HepG2 (cell line): Measurements from ENCODE around the gene PLA2G4F. TPM values are rescaled to one million over a fixed set of nuclear protein-coding genes. Genes with fewer than 3 reads are reported as not detected.

Experiments
- ATAC-seq: fragments of 200-7000 bp; cut with Tn5 transposase; 3 replicates; pipeline ENCODE4 v1.9.1; 2020; ENCODE audit warnings: mild to moderate bottlenecking, moderate library complexity
- BruUV-seq: library from RNA; stranded (reverse); fragments of 400-500 nt; replicated peaks from 2 replicates; lab custom pipeline; 2021; lab: Mats Ljungman, UMichigan
- CTCF ChIA-PET: fragments of 300-600 bp; formaldehyde crosslinking; extraction: SDS; loops from one replicate; lab custom pipeline; 2021; ENCODE audit warnings: low total read pairs, inconsistent platforms, low intra/inter-chr PET ratio; lab: Yijun Ruan, JAX
- POLR2A ChIA-PET: fragments of 350-600 bp; sonication (Branson Sonifier 250); formaldehyde crosslinking; loops from one replicate; lab custom pipeline; 2020; ENCODE audit warnings: antibody characterized with exemption, inconsistent platforms; lab: Yijun Ruan, JAX
- DNase-seq: peaks from one replicate; pipeline ENCODE4 v3.0.0-alpha.2; 2015; ENCODE audit warnings: low spot score
- FAIRE-seq: peaks from 3 replicates; lab custom pipeline; 2011; peaks lifted over from hg19 to GRCh38; lab: Jason Lieb, UNC
- H2AFZ ChIP-seq: one replicate; pipeline ENCODE4 v1.6.1; 2011; ENCODE audit warnings: low read length, inconsistent platforms
- H3K27ac ChIP-seq: fragments of 300-600 bp; 3 replicates; pipeline ENCODE4 v1.8.0; 2011; ENCODE audit warnings: mixed run types, mild to moderate bottlenecking, mixed read lengths, low read length, inconsistent platforms; ENCODE audit not compliant: insufficient read depth; ENCODE audit errors: extremely low read length
- H3K27me3 ChIP-seq, 2 experiments: fragments of 200-600 bp in 1 of 2; 2 replicates in 1 of 2; 3 replicates in 1 of 2; pipeline versions ENCODE4 v1.6.0 to v1.8.0; 2011; ENCODE audit warnings: low read length in 2 of 2, mild to moderate bottlenecking in 2 of 2, moderate library complexity in 2 of 2, inconsistent platforms in 1 of 2; ENCODE audit not compliant: insufficient read depth in 2 of 2, control insufficient read depth in 1 of 2
- H3K36me3 ChIP-seq, 2 experiments: fragments of 200-600 bp in 1 of 2; replicated peaks in 1 of 2; 2 replicates in 1 of 2; 3 replicates in 1 of 2; pipeline versions ENCODE4 v1.5.1 to v1.8.0; 2011; ENCODE audit warnings: low read length in 2 of 2, inconsistent platforms in 1 of 2; ENCODE audit not compliant: insufficient read depth in 2 of 2, control insufficient read depth in 1 of 2
- H3K4me1 ChIP-seq: 2 replicates; pipeline ENCODE4 v1.5.1; 2012; ENCODE audit warnings: low read length, inconsistent platforms; ENCODE audit not compliant: insufficient read depth
- H3K4me2 ChIP-seq: 2 replicates; pipeline ENCODE4 v1.6.0; 2011; ENCODE audit warnings: low read depth, low read length, inconsistent platforms
- H3K4me3 ChIP-seq, 3 experiments: fragments of 200-600 bp in 1 of 3; sonication (generic), shearing (Covaris generic) in 1 of 3; replicated peaks in 1 of 3; 2 replicates each; pipeline ENCODE4 v1.5.1; 2011 to 2016; ENCODE audit warnings: low read length in 3 of 3, inconsistent platforms in 2 of 3, low read depth in 2 of 3, mild to moderate bottlenecking in 2 of 3, control low read depth in 1 of 3, mixed read lengths in 1 of 3; ENCODE audit not compliant: insufficient read depth in 1 of 3
- H3K79me2 ChIP-seq: one replicate; pipeline ENCODE4 v1.6.1; 2011; ENCODE audit warnings: low read length, inconsistent platforms; ENCODE audit not compliant: insufficient read depth
- H3K9ac ChIP-seq: 2 replicates; pipeline ENCODE4 v1.6.0; 2011; ENCODE audit warnings: mild to moderate bottlenecking, low read depth, low read length, inconsistent platforms; ENCODE audit not compliant: insufficient read depth
- H3K9me3 ChIP-seq: 2 replicates; pipeline ENCODE4 v1.5.1; 2012; ENCODE audit warnings: mild to moderate bottlenecking, low read length
- H4K20me1 ChIP-seq: 2 replicates; pipeline ENCODE4 v1.6.0; 2011; ENCODE audit warnings: inconsistent platforms, mild to moderate bottlenecking, low read length, moderate library complexity; ENCODE audit not compliant: insufficient read depth
- AGO2 ChIP-seq: fragments of 200-400 bp; formaldehyde crosslinking; optimal IDR thresholded peaks from 2 replicates; pipeline ENCODE3; 2017; ENCODE audit warnings: mild to moderate bottlenecking, low read depth, low read length, moderate library complexity
- CAMTA2 ChIP-seq: sonication (generic); formaldehyde crosslinking; IDR thresholded peaks from 2 replicates; pipeline ENCODE4 v1.4.0; 2020; ENCODE audit warnings: mild to moderate bottlenecking, missing genetic modification reagents, borderline replicate concordance
- CREB1 ChIP-seq, 2 experiments: fragments of 450-650 bp in 1 of 2; IDR thresholded peaks; 2 replicates each; pipeline ENCODE4 v1.6.1; 2016 to 2017; ENCODE audit warnings: control low read depth in 1 of 2, mild to moderate bottlenecking in 1 of 2, missing compliant biosample characterization in 1 of 2, missing genetic modification characterization in 1 of 2
- FOXO1 ChIP-seq: sonication (generic); formaldehyde crosslinking; IDR thresholded peaks from 2 replicates; pipeline ENCODE4 v1.4.0; 2020; ENCODE audit warnings: missing genetic modification reagents
- HNRNPUL1 ChIP-seq: fragments of 200-400 bp; formaldehyde crosslinking; IDR thresholded peaks from 2 replicates; pipeline ENCODE4 v1.6.1; 2017; ENCODE audit warnings: low read depth, mild to moderate bottlenecking, low read length, moderate library complexity
- KLF12 ChIP-seq: sonication (generic); formaldehyde crosslinking; IDR thresholded peaks from 2 replicates; pipeline ENCODE4 v1.4.0; 2020; ENCODE audit warnings: missing genetic modification reagents, borderline replicate concordance
- NCOA5 ChIP-seq: sonication (generic); formaldehyde crosslinking; IDR thresholded peaks from 2 replicates; pipeline ENCODE4 v1.4.0; 2020; ENCODE audit warnings: missing genetic modification reagents
- SALL1 ChIP-seq: sonication (generic); formaldehyde crosslinking; IDR thresholded peaks from 2 replicates; pipeline ENCODE4 v1.8.0; 2022; ENCODE audit warnings: mild to moderate bottlenecking, missing genetic modification reagents
- TOE1 ChIP-seq: sonication (generic); formaldehyde crosslinking; IDR thresholded peaks from 2 replicates; pipeline ENCODE4 v1.4.0; 2020; ENCODE audit warnings: mild to moderate bottlenecking, missing genetic modification reagents
- XRCC5 ChIP-seq: fragments of 200-400 bp; formaldehyde crosslinking; optimal IDR thresholded peaks from 2 replicates; pipeline ENCODE3; 2017; ENCODE audit warnings: mild to moderate bottlenecking, low read length
- YEATS4 ChIP-seq: sonication (generic); formaldehyde crosslinking; IDR thresholded peaks from 2 replicates; pipeline ENCODE4 v1.4.0; 2020; ENCODE audit warnings: missing genetic modification reagents, borderline replicate concordance
- ZNF282 ChIP-seq: fragments of 450-650 bp; IDR thresholded peaks from 2 replicates; pipeline ENCODE4 v1.6.1; 2018; ENCODE audit not compliant: partially characterized antibody
- ZNF691 ChIP-seq: sonication (generic); formaldehyde crosslinking; IDR thresholded peaks from 2 replicates; pipeline ENCODE4 v1.4.0; 2020; ENCODE audit warnings: missing genetic modification reagents, low read depth, mild to moderate bottlenecking, borderline replicate concordance
- ZNF768 ChIP-seq: sonication (generic); formaldehyde crosslinking; IDR thresholded peaks from 2 replicates; pipeline ENCODE4 v1.4.0; 2020; ENCODE audit warnings: missing genetic modification reagents
- WGBS: methylation state at CpG from one replicate; pipeline ENCODE4 v1.1.6; 2017; ENCODE audit warnings: low lambda C conversion rate; 5-methylcytosine and 5-hydroxymethylcytosine counted together
- in situ Hi-C: cut with HindIII; loops from 2 replicates; pipeline ENCODE4 v1.10.0; 2017; ENCODE audit warnings: low pct_unique_long_range_greater_than_20kb; ENCODE audit not compliant: extremely low pct_ligation_motif_present
- intact Hi-C: fragments of 100-400 bp; cut with micrococcal nuclease; formaldehyde crosslinking; loops from one replicate; pipeline ENCODE4 v1.10.0; 2022; ENCODE audit not compliant: unreplicated experiment
- polyA plus RNA-seq, 8 experiments: library from polyadenylated mRNA; depleted of rRNA in 3 of 8; stranded (reverse) in 7 of 8; unstranded in 1 of 8; fragments of >200 nt; fragmentation: Illumina TruSeq in 4 of 8; extraction: Trizol in 4 of 8; gene quantifications; 2 replicates each; pipeline versions ENCODE4 v1.2.1 to v1.2.3, GENCODE V29; 2011 to 2016; ENCODE audit warnings: low read depth in 4 of 8, missing spikeins in 1 of 8, mixed read lengths in 1 of 8; ENCODE audit not compliant: insufficient read depth in 1 of 8
- total RNA-seq, 5 experiments: library from RNA; depleted of rRNA; stranded (reverse); fragments of >200 nt; fragmentation: Illumina TruSeq; extraction: Trizol; gene quantifications; 2 replicates each; pipeline ENCODE4 v1.2.3, GENCODE V29; 2016; ENCODE audit warnings: low read depth in 1 of 5
- TF ChIP-seq, protein P1 (sequence below): sonication (generic); formaldehyde crosslinking; IDR thresholded peaks from 2 replicates; pipeline ENCODE4 v1.8.1; 2023; ENCODE audit warnings: mild to moderate bottlenecking, moderate library complexity, missing genetic modification reagents
- TF ChIP-seq, protein P2 (sequence below): IDR thresholded peaks from 2 replicates; pipeline ENCODE4 v1.6.1; 2016; ENCODE audit warnings: mild to moderate bottlenecking

The PLA2G4F gene
- total and polyA plus RNA-seq, 2 of the 13 experiments (the other 11 are each of a cell fraction or from before 2014, with no cell fraction given), result 0.07 TPM; not detected in 1

GRCh38 chr15:42159381-42160015 is 3.1 kb upstream of the PLA2G4F start:
- H3K4me2 ChIP-seq, result no peak overlapping the region
- H3K27ac ChIP-seq, result no peak overlapping the region
- ChIA-PET CTCF (no interaction called here), POLR2A (no interaction called here)
- no peak for DNase-seq
- no peaks in the 10 kb centered on the region for H3K9me3 ChIP-seq
- WGBS, result 94% methylated on average over 17 of the region's 18 CpGs
- no peak overlapping the region for H3K4me3 ChIP-seq
- no peaks in the 10 kb centered on the region for H4K20me1 ChIP-seq
- peaks cover 23% of the 10 kb centered on the region for H3K4me1 ChIP-seq
- BruUV-seq, result no TSS peak
- intact Hi-C loops, result no loop called here
- ATAC-seq, result no peak
- H3K9ac ChIP-seq, result no peak overlapping the region
- H3K27me3 ChIP-seq, result peaks cover 0 to 2% of the 10 kb centered on the region in 2 experiments; a peak in 2 of 5 replicates
- FAIRE-seq, result no peak
- in situ Hi-C loops, result no loop called here
- H3K36me3 ChIP-seq, result peaks cover 12 to 52% of the 10 kb centered on the region in 2 experiments; a peak in 4 of 5 replicates
- TF ChIP-seq KLF12 (CRISPR knock-in tag), result no peak
- no peak for TF ChIP-seq FOXO1 (CRISPR knock-in tag)
- TF ChIP-seq AGO2, result peak; percentile 57
- no peak overlapping the region for H2AFZ ChIP-seq
- no peaks in the 10 kb centered on the region for H3K79me2 ChIP-seq

GRCh38 chr15:42158941-42159340 is 2.5 kb upstream of the PLA2G4F start:
- Histone ChIP-seq H3K4me1 (peaks cover 28% of the 10 kb centered on the region), H2AFZ (no peak overlapping the region), H3K36me3 (peaks cover 9 to 47% of the 10 kb centered on the region in 2 experiments; a peak in 4 of 5 replicates), H3K4me2 (no peak overlapping the region), H3K9me3 (no peaks in the 10 kb centered on the region), H4K20me1 (no peaks in the 10 kb centered on the region), H3K9ac (no peak overlapping the region), H3K27me3 (peaks cover 0 to 6% of the 10 kb centered on the region in 2 experiments; a peak in 3 of 5 replicates), H3K27ac (no peak overlapping the region), H3K4me3 (no peak overlapping the region), H3K79me2 (no peaks in the 10 kb centered on the region)
- FAIRE-seq (no peak), DNase-seq (no peak), ATAC-seq (no peak)
- WGBS, result 84% methylated on average over 5 of the region's 10 CpGs
- intact Hi-C loops, result no loop called here
- ChIA-PET CTCF (no interaction called here), POLR2A (no interaction called here)
- in situ Hi-C loops, result no loop called here
- no TSS peak for BruUV-seq
- TF ChIP-seq TOE1 (CRISPR knock-in tag) (no peak), NCOA5 (CRISPR knock-in tag) (no peak), ZNF768 (CRISPR knock-in tag) (no peak), ZNF282 (no peak), ZNF691 (CRISPR knock-in tag) (no peak), SALL1 (CRISPR knock-in tag) (no peak), YEATS4 (CRISPR knock-in tag) (no peak), CAMTA2 (CRISPR knock-in tag) (no peak), XRCC5 (no peak), HNRNPUL1 (no peak), CREB1 (IDR thresholded peaks at IDR 0.05) (no peak), CREB1 (CRISPR knock-in tag; IDR thresholded peaks at IDR 0.05) (no peak)
- TF ChIP-seq, protein P1, sequence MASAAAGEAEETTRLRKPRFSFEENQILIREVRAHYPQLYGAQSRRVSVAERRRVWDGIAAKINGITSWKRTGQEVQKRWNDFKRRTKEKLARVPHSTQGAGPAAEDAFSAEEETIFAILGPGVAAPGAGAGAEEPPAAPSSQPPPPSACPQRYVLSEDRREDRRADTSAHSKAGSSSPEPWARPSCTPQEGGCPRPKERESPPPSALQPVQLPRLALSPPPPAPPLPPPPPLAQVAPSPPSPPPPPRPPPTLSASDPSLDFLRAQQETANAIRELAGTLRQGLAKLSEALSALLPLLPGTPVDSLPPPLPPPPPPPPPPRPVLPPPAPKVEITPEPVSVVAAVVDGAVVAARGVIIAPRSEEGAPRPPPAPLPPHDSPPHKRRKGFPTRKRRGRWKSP (CRISPR knock-in tag), result no peak
- TF ChIP-seq, protein P2, sequence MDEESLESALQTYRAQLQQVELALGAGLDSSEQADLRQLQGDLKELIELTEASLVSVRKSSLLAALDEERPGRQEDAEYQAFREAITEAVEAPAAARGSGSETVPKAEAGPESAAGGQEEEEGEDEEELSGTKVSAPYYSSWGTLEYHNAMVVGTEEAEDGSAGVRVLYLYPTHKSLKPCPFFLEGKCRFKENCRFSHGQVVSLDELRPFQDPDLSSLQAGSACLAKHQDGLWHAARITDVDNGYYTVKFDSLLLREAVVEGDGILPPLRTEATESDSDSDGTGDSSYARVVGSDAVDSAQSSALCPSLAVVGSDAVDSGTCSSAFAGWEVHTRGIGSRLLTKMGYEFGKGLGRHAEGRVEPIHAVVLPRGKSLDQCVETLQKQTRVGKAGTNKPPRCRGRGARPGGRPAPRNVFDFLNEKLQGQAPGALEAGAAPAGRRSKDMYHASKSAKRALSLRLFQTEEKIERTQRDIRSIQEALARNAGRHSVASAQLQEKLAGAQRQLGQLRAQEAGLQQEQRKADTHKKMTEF (CRISPR knock-in tag), result no peak
